Measurements from ENCODE around the gene C1orf94.

Gene C1orf94

DNA sequence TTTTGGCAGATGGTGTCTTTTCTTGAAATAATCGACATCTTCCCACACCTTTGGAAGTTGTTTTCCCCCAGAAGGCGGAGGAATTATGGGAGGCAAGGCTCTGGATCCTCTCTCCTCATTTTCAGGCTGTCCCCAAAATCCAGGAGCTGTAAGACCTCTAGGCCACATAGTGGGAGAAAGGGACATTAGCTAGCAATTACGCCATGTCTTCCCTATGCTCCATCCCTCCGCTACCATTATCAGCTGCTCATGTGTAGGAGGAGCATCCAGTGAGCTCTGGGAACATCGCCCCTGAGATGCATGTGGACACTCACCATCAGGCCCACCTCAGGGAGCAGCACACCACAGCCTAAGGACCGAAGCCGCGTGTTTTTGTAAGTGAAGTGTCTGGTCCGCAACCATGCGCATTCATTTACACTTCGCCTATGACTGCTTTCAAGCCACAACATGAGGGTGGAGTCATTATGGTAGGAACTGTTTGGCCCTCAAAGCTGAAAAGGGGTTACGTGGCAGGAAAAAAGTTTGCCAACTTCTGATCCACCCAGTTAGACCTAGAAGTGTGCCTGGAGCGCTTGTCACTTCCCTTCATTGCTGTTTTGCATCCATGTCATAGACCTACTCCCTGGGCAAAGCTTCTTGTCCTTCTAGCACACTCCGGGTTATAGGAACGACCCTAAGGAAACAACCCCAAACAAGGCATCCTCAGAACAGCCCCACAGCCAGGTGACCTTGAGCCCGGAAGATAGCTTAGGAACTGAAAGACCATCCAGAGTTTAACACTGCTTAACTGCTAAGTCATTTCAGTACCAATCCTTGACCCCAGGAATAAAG lies 85.5 kb downstream of the C1orf94 start:
- no peak for DNase-seq (ENCODE audit: low read depth in 2 of 2)

DNA sequence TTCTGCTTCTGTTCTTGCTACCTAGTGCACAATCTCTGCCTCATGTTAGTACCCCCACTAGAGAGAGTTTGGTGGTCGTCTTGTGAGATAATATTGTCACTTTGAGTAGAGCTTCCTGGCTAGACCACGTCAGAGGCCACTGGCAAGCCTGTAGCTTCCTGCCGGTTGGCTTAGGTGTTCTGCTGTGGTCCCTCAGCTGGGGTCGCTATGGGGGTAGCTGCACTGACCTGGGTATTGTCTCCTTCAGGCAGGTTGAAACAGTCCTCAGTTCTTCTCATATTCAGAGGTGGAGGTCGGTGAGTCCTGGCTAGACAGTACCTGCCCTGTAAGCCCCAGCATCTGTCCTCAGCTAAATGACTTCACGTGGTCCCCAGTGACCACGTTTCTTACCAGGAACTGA lies 86.2 kb downstream of the C1orf94 start:
- DNase-seq (ENCODE audit: low read depth in 2 of 2): no peak

DNA sequence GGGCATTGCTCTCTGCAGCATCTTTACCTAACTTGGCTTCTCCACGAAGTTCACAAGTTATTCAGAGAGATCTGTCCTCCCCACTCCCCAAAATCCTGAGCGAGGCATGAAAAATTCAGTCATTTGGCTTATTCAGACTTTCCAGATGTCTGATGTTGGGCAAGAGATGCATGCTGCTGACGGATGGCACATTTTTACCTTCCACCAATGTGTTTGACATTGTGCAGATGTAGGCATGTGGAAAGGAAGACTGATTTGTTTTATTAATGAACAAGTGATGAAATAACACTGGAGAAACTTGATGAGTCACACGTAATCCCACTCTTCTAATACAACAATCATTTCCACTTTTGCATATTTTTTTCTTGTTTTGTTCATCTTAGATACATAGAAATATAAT lies 86.7 kb downstream of the C1orf94 start:
- DNase-seq (ENCODE audit: low read depth in 2 of 2): no peak

DNA sequence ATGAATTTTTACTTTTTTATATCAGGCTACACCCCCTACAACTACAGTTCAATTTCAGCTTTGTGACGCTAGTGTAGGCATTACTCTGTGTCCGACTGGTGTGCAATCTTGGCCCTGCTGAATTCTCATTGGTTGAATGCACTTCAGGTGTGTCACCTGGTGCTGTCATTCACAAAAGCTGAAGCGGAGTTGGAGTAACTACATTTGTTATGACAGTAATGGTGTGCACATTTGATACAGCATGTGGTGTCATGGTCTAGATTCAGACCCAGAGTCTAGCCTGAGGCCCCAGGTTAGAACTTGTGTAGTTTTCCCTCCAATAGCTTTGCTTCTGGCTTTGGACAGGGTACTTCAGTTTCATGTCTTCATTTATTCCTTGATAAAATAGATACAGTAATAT lies 88.7 kb downstream of the C1orf94 start:
- DNase-seq (ENCODE audit: low read depth in 2 of 2): no peak

DNA sequence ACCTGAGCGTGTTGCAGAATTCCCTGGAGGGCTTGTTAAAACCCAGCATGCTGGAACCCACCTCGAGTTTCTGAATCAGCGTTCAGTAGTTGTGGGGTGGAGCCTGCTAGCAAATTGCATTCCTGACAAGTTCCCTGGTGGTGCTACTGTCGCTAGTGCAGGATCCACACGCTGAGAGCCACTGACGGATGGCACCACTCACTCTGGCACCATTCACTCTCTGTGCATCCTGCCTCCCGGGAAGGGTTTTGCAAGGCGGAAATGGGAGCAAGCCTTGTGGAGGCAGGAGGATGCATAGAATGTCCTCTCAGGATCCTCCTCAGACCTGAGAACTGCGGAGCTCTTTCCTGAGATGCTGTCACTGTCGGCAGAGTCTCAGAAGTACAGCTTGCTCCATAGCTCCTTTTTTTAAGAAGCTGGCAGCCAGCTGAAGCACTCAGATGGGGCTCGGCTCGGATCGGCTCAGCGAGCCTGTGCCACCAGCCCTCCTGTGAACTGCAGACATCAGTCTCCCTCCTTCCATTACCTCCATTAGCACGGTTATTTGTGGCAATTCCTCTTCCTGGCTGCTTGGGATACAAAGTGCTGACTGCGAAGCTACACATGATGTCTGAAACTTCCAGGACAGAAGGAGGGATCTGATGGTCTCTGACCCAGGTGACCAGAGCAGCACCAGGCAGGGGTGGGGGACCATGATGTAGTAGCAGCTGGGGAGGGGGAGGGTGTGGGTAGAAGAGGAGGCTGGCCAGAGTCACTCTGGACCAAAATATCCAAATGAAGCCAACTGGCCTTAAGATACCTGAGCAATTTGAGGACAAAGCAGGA lies 89.6 kb downstream of the C1orf94 start:
- no peak for DNase-seq (ENCODE audit: low read depth in 2 of 2)

DNA sequence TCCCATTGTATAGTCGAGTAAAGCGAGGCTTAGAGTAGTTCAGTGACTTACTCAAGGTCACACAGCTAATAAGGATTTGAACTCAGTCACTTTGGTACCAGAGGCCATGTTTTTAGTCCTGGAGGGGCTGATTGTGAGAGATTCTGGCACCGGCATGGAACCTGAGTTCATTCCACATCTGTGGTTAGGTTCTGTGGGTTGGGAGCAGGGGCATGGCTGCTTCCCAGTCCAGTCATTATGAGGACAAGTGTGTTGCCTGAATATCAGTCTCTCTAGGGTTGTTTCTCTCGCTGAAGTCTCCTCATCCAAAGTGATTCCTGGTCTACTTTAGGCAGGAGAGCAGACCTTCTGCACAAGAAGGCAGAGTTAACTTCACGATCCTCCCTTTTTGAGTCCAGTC lies 90.6 kb downstream of the C1orf94 start:
- no peak for DNase-seq (ENCODE audit: low read depth in 2 of 2)

DNA sequence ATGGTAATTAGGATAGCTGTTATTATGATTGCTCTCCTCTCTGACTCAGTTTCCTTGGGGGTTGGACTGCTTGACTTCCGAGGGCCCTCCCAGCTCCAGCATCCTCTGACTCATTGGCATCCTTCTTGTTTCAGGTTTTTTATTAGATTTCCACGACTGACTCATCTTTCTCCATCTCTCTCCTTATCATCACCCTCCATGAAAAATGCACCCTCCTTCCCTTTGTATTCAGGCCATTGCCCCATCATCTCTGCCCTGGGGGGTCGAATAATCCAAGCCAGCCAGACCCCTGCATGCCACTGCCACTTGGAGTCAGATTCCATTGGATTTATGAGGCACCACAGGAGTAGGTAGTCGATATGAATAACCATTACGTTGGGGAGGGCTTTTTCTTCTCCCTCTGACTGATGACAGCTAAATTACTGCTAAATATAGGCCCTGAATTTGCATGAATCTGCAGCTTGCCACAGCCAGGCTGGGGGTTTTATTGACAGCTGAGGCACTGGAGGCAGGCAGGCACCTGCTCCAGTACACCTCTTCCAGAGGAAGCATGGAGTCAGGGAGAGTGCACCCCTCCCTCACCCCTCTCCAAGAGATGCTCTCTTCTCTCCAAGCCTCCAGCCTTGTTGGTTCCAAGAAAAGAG lies 91.7 kb downstream of the C1orf94 start:
- DNase-seq (ENCODE audit: low read depth in 2 of 2): no peak

All from activated CD4-positive, alpha-beta T cell treated with anti-CD3 and anti-CD28 coated beads for 24 hours (primary cell).